Measurements from ENCODE around the gene ACSM4.
"Not testable (repeated sequence)": the region's sequence is repeated elsewhere in the genome, so short reads cannot be mapped to it uniquely, and the experiment has no call there.

Gene ACSM4

GRCh38 chr12:7303772-7304171 lies at the start of gene ACSM4:
TSS of gene ACSM4 (plus strand) at chr12:7304072. CDS start at chr12:7304332, 260 bp downstream.
- DNase-seq (ENCODE audit: low spot score): no peak

- peak; percentile 4 for DNase-seq (ENCODE audit: low spot score)
Observed at GRCh38 chr12:7259060-7259459, 44.8 kb upstream of the ACSM4 start.

- DNase-seq (ENCODE audit: low spot score): no peak
Observed at GRCh38 chr12:7264538-7264937, 39.3 kb upstream of the ACSM4 start.

- no peak for DNase-seq (ENCODE audit: low spot score)
Observed at GRCh38 chr12:7265251-7265650, 38.6 kb upstream of the ACSM4 start.

GRCh38 chr12:7269273-7269672 lies 34.6 kb upstream of the ACSM4 start:
- no peak for DNase-seq (ENCODE audit: low spot score)

- no peak for DNase-seq (ENCODE audit: low spot score)
Observed at GRCh38 chr12:7271893-7272514, 31.9 kb upstream of the ACSM4 start.

GRCh38 chr12:7275482-7275881 lies 28.4 kb upstream of the ACSM4 start:
- not testable (repeated sequence) for DNase-seq (ENCODE audit: low spot score)

- no peak for DNase-seq (ENCODE audit: low spot score)
Observed at GRCh38 chr12:7282844-7283243, 21.0 kb upstream of the ACSM4 start.

- no peak for DNase-seq (ENCODE audit: low spot score)
Observed at GRCh38 chr12:7289743-7290142, 14.1 kb upstream of the ACSM4 start.

- not testable (repeated sequence) for DNase-seq (ENCODE audit: low spot score)
Observed at GRCh38 chr12:7290588-7290987, 13.3 kb upstream of the ACSM4 start.

- no peak for DNase-seq (ENCODE audit: low spot score)
Observed at GRCh38 chr12:7292300-7292699, 11.6 kb upstream of the ACSM4 start.

GRCh38 chr12:7293670-7294069 lies 10.2 kb upstream of the ACSM4 start:
- DNase-seq (ENCODE audit: low spot score): no peak

GRCh38 chr12:7295529-7295928 lies 8.3 kb upstream of the ACSM4 start:
- DNase-seq (ENCODE audit: low spot score): no peak

- no peak for DNase-seq (ENCODE audit: low spot score)
Observed at GRCh38 chr12:7297865-7298264, 6.0 kb upstream of the ACSM4 start.

- DNase-seq (ENCODE audit: low spot score): no peak
Observed at GRCh38 chr12:7302266-7302986, 1.4 kb upstream of the ACSM4 start.

GRCh38 chr12:7303230-7303629 lies 642 bp upstream of the ACSM4 start:
- no peak for DNase-seq (ENCODE audit: low spot score)

GRCh38 chr12:7304456-7304855 lies 584 bp downstream of the ACSM4 start:
- no peak for DNase-seq (ENCODE audit: low spot score)

- DNase-seq (ENCODE audit: low spot score): no peak
Observed at GRCh38 chr12:7310070-7310469, 6.2 kb downstream of the ACSM4 start.

- no peak for DNase-seq (ENCODE audit: low spot score)
Observed at GRCh38 chr12:7319930-7320329, 16.1 kb downstream of the ACSM4 start.

- DNase-seq (ENCODE audit: low spot score): no peak
Observed at GRCh38 chr12:7321624-7322023, 17.8 kb downstream of the ACSM4 start.

- no peak for DNase-seq (ENCODE audit: low spot score)
Observed at GRCh38 chr12:7322599-7322998, 18.7 kb downstream of the ACSM4 start.

GRCh38 chr12:7324176-7324575 lies 20.3 kb downstream of the ACSM4 start:
- DNase-seq (ENCODE audit: low spot score): no peak

- no peak for DNase-seq (ENCODE audit: low spot score)
Observed at GRCh38 chr12:7327918-7328317, 24.0 kb downstream of the ACSM4 start.

GRCh38 chr12:7337790-7338189 lies 33.9 kb downstream of the ACSM4 start:
- DNase-seq (ENCODE audit: low spot score): not testable (repeated sequence)

Measured in RKO (cell line).